Left cardiac atrium (tissue), 4 donors: ENCODE results near the gene IL17RA. TPM values are rescaled to one million over a fixed set of nuclear protein-coding genes. Genes with fewer than 3 reads are reported as not detected.

ENCODE experiments used
- ATAC-seq, 2 donors: fragments of 200-7000 bp; cut with Tn5 transposase; one replicate each; pipeline ENCODE4 v1.9.1; 2020; ENCODE audit warnings: mild to moderate bottlenecking in 2 of 2, moderate library complexity in 2 of 2
- DNase-seq: peaks from one replicate; pipeline ENCODE4 v3.0.0-alpha.2; 2020
- intact Hi-C, 2 donors: fragments of 100-400 bp; cut with DNase I; formaldehyde crosslinking; loops; one replicate each; pipeline versions ENCODE4 v1.14.1 to v1.15.1; 2022 to 2023
- total RNA-seq, 2 donors: library from RNA; stranded (reverse); fragmentation: NEBNext Ultra II Directional; extraction: Animal tissue kit (Norgen Biotek cat#: 25700); gene quantifications; one replicate each; pipeline ENCODE4 v1.2.1, GENCODE V29; 2021
- donor health status: DM: no; HTN: yes; CAD: no.
- donor health status: DM: no; HTN: yes; CAD: no; lungs with severe emphysema.
- donor health status: DM: yes; HTN: yes; CAD: no.
- donor health status: Dilated cardiomyopathy.

Gene IL17RA
- total RNA-seq, 2 donors from 2014 or later = 11.6 to 15.4 TPM

GRCh38 chr22:17101475-17102296 is 16.9 kb downstream of the IL17RA start:
- intact Hi-C loops = no loop called here
- DNase-seq = no peak
- ATAC-seq = no peak

- DNase-seq (no peak), ATAC-seq (no peak)
- intact Hi-C loops = no loop called here
Measured at GRCh38 chr22:17102297-17102667, 17.5 kb downstream of the IL17RA start.

GRCh38 chr22:17103351-17103750 is 18.6 kb downstream of the IL17RA start:
- ATAC-seq (no peak), DNase-seq (no peak)
- intact Hi-C loops = no loop called here

- no peak for DNase-seq
- no peak for ATAC-seq
- intact Hi-C loops = no loop called here
Measured at GRCh38 chr22:17104336-17104935, 19.6 kb downstream of the IL17RA start.

- intact Hi-C loops = no loop called here
- no peak for ATAC-seq
Measured at GRCh38 chr22:17105143-17106129, 20.6 kb downstream of the IL17RA start.

GRCh38 chr22:17106161-17106784 is 21.5 kb downstream of the IL17RA start:
- ATAC-seq = peak in 1 of 2 donors; percentile 14
- intact Hi-C loops = no loop called here
- no peak for DNase-seq

More at GRCh38 chr22:17105143-17106129, 20.6 kb downstream of the IL17RA start:
- DNase-seq = no peak

GRCh38 chr22:17106785-17107546 is 22.2 kb downstream of the IL17RA start:
- intact Hi-C loops = no loop called here
- ATAC-seq = peak in 1 of 2 donors; percentile 34
- DNase-seq = no peak

GRCh38 chr22:17107547-17107810 is 22.7 kb downstream of the IL17RA start:
- ATAC-seq (no peak), DNase-seq (no peak)
- intact Hi-C loops = no loop called here

- DNase-seq = no peak
- intact Hi-C loops = no loop called here
- no peak for ATAC-seq
Measured at GRCh38 chr22:17108256-17109112, 23.7 kb downstream of the IL17RA start.

- intact Hi-C loops = no loop called here
- no peak for ATAC-seq
Measured at GRCh38 chr22:17109113-17109865, 24.5 kb downstream of the IL17RA start.

GRCh38 chr22:17109976-17110375 is 25.2 kb downstream of the IL17RA start:
- intact Hi-C loops = no loop called here
- no peak for ATAC-seq

More at GRCh38 chr22:17109113-17109865, 24.5 kb downstream of the IL17RA start:
- no peak for DNase-seq

GRCh38 chr22:17110791-17111550 is 26.2 kb downstream of the IL17RA start:
- no peak for DNase-seq
- ATAC-seq = no peak
- intact Hi-C loops = no loop called here

More at GRCh38 chr22:17109976-17110375, 25.2 kb downstream of the IL17RA start:
- no peak for DNase-seq

- ATAC-seq (no peak), DNase-seq (no peak)
- intact Hi-C loops = no loop called here
Measured at GRCh38 chr22:17112491-17113042, 27.8 kb downstream of the IL17RA start.

- intact Hi-C loops = no loop called here
Measured at GRCh38 chr22:17113600-17113999, 28.8 kb downstream of the IL17RA start.

GRCh38 chr22:17114173-17114897 is 29.5 kb downstream of the IL17RA start:
- intact Hi-C loops = no loop called here
- no peak for ATAC-seq
- DNase-seq = no peak

More at GRCh38 chr22:17113600-17113999, 28.8 kb downstream of the IL17RA start:
- DNase-seq (no peak), ATAC-seq (no peak)
